Sigmoid colon (tissue), 7 donors: ENCODE results near the gene TMF1. TPM values are rescaled to one million over a fixed set of nuclear protein-coding genes. Genes with fewer than 3 reads are reported as not detected.

Experiments used
- DNase-seq: peaks from one replicate; pipeline ENCODE4 v3.0.0-alpha.2; 2019
- H3K27ac ChIP-seq, 4 donors: fragments of 200-600 bp; sonication (generic); one replicate each; pipeline ENCODE4 v1.5.1; 2016 to 2019; ENCODE audit warnings: mild to moderate bottlenecking in 1 of 4
- H3K27me3 ChIP-seq, 3 donors: fragments of 200-600 bp; sonication (generic); one replicate each; pipeline ENCODE4 v1.5.1; 2019; ENCODE audit warnings: mild to moderate bottlenecking in 1 of 3
- H3K36me3 ChIP-seq, 4 donors: fragments of 200-600 bp; sonication (generic); one replicate each; pipeline ENCODE4 v1.5.1; 2016 to 2019
- H3K4me1 ChIP-seq, 4 donors: fragments of 200-600 bp; sonication (generic); one replicate each; pipeline ENCODE4 v1.5.1; 2017 to 2019
- H3K4me3 ChIP-seq, 4 donors: fragments of 200-600 bp; sonication (generic); one replicate each; pipeline ENCODE4 v1.5.1; 2017 to 2019; ENCODE audit warnings: mild to moderate bottlenecking in 2 of 4, moderate library complexity in 1 of 4
- H3K9me3 ChIP-seq, 4 donors: fragments of 200-600 bp in 3 of 4; sonication (generic) in 3 of 4; one replicate each; pipeline versions ENCODE4 v1.5.1 to v1.6.1; 2013 to 2019
- EP300 ChIP-seq, 4 donors: sonication (generic); formaldehyde crosslinking; IDR thresholded peaks; one replicate each; pipeline ENCODE4 v1.6.1; 2017; ENCODE audit warnings: antibody characterized with exemption in 4 of 4
- POLR2A ChIP-seq, 2 donors: fragments of 450-650 bp; IDR thresholded peaks; one replicate each; pipeline ENCODE4 v1.6.1; 2016; ENCODE audit warnings: antibody characterized with exemption in 2 of 2, mild to moderate bottlenecking in 2 of 2, moderate library complexity in 2 of 2
- POLR2AphosphoS5 ChIP-seq, 4 donors: sonication (generic); formaldehyde crosslinking; IDR thresholded peaks; one replicate each; pipeline ENCODE4 v1.6.1; 2017; ENCODE audit warnings: antibody characterized with exemption in 4 of 4
- WGBS, 2 donors: extraction: QIAGEN DNeasy Blood & Tissue Kit; methylation state at CpG; one replicate each; pipeline ENCODE4 v1.1.7; 2013; 5-methylcytosine and 5-hydroxymethylcytosine counted together
- intact Hi-C: fragments of 100-400 bp; cut with DNase I; formaldehyde crosslinking; loops from one replicate; pipeline ENCODE4 v1.15.1; 2023
- polyA plus RNA-seq, 3 donors: library from polyadenylated mRNA; stranded (reverse); fragments of 200-250 nt; gene quantifications; one replicate each; pipeline ENCODE4 v1.2.3, GENCODE V29; 2013
- total RNA-seq, 4 donors: library from RNA; depleted of rRNA; stranded (reverse); fragments of >200 nt; gene quantifications; one replicate each; pipeline ENCODE4 v1.1.0, GENCODE V29; 2016
- TF ChIP-seq, protein P1 (sequence below), 4 experiments: fragments of 450-650 bp in 3 of 4; fragments of 200-600 bp in 1 of 4; IDR thresholded peaks; one replicate each; pipeline ENCODE4 v1.5.1; 2016 to 2019; ENCODE audit warnings: antibody characterized with exemption in 4 of 4, mild to moderate bottlenecking in 3 of 4, moderate library complexity in 2 of 4
- donor health status: healthy with polysubstance abuse.
- donor health status: Bipolar disorder and iron deficiency.
- donor health status: healthy.

TMF1 gene
- total and polyA plus RNA-seq, 7 donors: 9.9 to 32.8 (median 26.9) TPM

DNA sequence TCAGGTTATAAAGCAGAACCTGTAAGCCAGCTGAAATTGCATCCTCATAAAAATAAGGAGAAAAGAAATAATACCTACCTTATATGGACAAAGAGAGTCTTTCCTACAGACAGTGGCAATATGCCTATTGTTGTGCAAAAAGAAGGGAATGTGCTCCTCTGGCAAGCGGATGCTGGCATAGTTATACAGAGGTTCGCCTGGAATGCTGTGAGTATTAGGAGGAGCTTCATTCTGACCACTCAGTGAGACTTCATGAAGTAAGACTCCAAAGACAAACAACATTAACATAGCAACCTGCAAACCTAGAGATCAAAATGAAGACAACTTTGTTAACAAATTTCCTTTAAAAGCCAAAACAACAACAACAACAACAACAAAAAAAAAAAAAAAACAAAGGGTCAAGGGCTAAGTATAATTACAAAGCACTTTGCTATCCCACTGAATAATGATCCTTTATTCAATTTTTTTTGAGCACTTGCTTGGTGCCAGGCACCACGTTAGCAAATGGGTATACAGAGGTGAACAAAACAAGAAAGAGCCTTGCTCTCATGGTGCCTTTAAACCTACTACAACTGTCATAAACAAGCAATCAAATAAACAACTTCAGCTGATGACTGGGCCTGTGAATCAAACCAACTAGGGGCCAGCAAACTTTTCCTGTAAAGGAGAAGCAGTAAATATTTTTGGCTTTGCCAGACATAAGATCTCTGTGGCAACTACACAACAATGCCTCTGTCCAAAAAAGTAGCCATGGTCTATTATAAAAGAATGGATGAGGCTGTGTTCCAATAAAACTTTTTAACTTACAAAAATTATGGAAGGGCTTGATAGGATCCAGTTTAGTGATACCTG lies 42.3 kb downstream of the TMF1 start:
- peaks cover 0 to 64% (median 51%) of the 10 kb centered on the region in 4 donors for H3K4me1 ChIP-seq
- WGBS, 2 donors: 79 to 85% methylated on average over 3 of the region's 3 CpGs

DNA sequence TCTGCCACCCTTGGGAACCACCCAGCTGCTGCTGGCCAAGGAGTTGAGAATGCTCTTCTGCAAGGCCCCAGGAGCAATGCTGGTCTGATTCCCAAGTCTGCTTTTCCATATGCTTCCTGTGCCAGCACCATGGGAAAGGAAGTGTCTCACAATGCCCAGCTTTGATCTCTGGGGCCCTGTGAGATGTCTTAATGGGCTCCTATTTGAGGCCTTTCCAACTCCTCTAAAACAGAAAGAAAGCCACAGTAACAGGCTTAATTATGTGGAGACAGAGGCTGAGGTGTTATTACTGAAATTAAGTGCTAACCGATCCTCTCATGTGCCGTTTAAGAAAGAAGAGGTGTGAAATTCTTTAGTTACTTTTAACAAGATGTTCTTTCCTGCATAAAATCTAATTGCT lies 43.2 kb downstream of the TMF1 start:
- H3K27me3 ChIP-seq: no peaks in the 10 kb centered on the region
- no peak overlapping the region for H3K4me3 ChIP-seq
- peak overlapping the region; percentile 17 to 99 (median 99) for H3K27ac ChIP-seq
- 82 to 84% methylated on average over 2 of the region's 2 CpGs for WGBS, 2 donors
- H3K9me3 ChIP-seq: no peaks in the 10 kb centered on the region
- TF ChIP-seq, protein P1, sequence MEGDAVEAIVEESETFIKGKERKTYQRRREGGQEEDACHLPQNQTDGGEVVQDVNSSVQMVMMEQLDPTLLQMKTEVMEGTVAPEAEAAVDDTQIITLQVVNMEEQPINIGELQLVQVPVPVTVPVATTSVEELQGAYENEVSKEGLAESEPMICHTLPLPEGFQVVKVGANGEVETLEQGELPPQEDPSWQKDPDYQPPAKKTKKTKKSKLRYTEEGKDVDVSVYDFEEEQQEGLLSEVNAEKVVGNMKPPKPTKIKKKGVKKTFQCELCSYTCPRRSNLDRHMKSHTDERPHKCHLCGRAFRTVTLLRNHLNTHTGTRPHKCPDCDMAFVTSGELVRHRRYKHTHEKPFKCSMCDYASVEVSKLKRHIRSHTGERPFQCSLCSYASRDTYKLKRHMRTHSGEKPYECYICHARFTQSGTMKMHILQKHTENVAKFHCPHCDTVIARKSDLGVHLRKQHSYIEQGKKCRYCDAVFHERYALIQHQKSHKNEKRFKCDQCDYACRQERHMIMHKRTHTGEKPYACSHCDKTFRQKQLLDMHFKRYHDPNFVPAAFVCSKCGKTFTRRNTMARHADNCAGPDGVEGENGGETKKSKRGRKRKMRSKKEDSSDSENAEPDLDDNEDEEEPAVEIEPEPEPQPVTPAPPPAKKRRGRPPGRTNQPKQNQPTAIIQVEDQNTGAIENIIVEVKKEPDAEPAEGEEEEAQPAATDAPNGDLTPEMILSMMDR (IDR thresholded peaks at IDR 0.05): no peak
- TF ChIP-seq POLR2AphosphoS5 (IDR thresholded peaks at IDR 0.05) (no peak), POLR2A (IDR thresholded peaks at IDR 0.05) (no peak), EP300 (IDR thresholded peaks at IDR 0.05) (no peak)
- peaks cover 0 to 56% (median 43%) of the 10 kb centered on the region in 4 donors for H3K4me1 ChIP-seq
- H3K36me3 ChIP-seq: peaks cover 3 to 52% (median 9%) of the 10 kb centered on the region in 4 donors
- DNase-seq: no peak
- intact Hi-C loops: no loop called here

More for the DNA sequence above, 42.3 kb downstream of the TMF1 start:
- TF ChIP-seq POLR2A (IDR thresholded peaks at IDR 0.05) (no peak), POLR2AphosphoS5 (IDR thresholded peaks at IDR 0.05) (peak in 1 of 4 donors; percentile 7)
- no peak for DNase-seq
- Histone ChIP-seq H3K4me3 (no peak overlapping the region), H3K36me3 (peaks cover 3 to 44% (median 6%) of the 10 kb centered on the region in 4 donors), H3K9me3 (no peaks in the 10 kb centered on the region), H3K27me3 (no peaks in the 10 kb centered on the region), H3K27ac (peak overlapping the region; percentile 17 to 99 (median 99))
- intact Hi-C loops: no loop called here

- peaks cover 3 to 82% (median 24%) of the 10 kb centered on the region in 4 donors for H3K36me3 ChIP-seq
These were observed 46.2 kb downstream of the TMF1 start for GRCh38 chr3:69005791-69006482.

DNA sequence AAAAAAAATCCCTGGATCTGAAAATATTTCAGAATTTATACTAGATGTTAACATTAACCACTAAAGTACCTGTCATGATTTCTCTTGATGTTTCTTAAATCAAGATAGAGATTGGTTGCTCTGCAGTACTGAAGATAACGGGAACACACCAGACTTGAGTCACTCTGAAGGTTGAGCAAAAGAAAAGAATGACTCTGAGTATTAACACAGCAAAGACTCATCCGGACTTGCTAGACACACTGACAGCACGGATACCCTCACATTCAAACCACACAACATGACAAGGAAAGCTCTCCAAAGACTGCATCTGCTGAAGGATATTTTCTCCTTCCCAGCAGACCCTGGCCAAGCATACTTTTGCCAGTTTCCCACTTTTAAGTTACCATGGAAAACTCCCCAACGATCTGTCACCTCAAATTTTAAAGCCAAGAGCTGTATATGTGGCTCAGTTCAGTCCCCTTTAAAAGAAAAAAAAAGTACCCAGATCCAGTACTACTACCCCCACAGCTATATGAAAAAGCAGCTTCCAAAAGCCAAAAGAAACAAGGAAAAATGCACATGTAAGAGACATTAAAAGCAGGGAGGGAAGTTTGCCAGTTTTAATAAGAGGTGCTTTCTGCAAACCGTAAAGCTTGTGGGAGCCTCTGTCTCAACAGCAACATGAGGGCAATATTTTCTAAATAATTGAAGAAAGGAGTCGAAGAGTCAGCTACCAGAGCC lies 46.9 kb downstream of the TMF1 start:
- DNase-seq: no peak
- H3K4me3 ChIP-seq: no peak overlapping the region
- no peaks in the 10 kb centered on the region for H3K9me3 ChIP-seq
- 91 to 94% methylated on average over 6 of the region's 6 CpGs for WGBS, 2 donors
- intact Hi-C loops: no loop called here
- TF ChIP-seq POLR2AphosphoS5 (IDR thresholded peaks at IDR 0.05): no peak
- TF ChIP-seq EP300 (IDR thresholded peaks at IDR 0.05): no peak
- TF ChIP-seq, protein P1 (IDR thresholded peaks at IDR 0.05): no peak
- no peak for TF ChIP-seq POLR2A (IDR thresholded peaks at IDR 0.05)
- H3K27me3 ChIP-seq: no peaks in the 10 kb centered on the region
- peaks cover 0 to 34% (median 22%) of the 10 kb centered on the region in 4 donors for H3K4me1 ChIP-seq
- peak overlapping the region in 2 of 4 donors; percentile 2 to 11 for H3K27ac ChIP-seq
- peaks cover 3 to 84% (median 24%) of the 10 kb centered on the region in 4 donors for H3K36me3 ChIP-seq

More at GRCh38 chr3:69005791-69006482, 46.2 kb downstream of the TMF1 start:
- no peaks in the 10 kb centered on the region for H3K9me3 ChIP-seq
- peaks cover 0 to 41% (median 29%) of the 10 kb centered on the region in 4 donors for H3K4me1 ChIP-seq
- H3K27ac ChIP-seq: peak overlapping the region in 1 of 4 donors; percentile 11
- no peaks in the 10 kb centered on the region for H3K27me3 ChIP-seq
- no peak for TF ChIP-seq POLR2A (IDR thresholded peaks at IDR 0.05)
- no peak for TF ChIP-seq POLR2AphosphoS5 (IDR thresholded peaks at IDR 0.05)
- TF ChIP-seq EP300 (IDR thresholded peaks at IDR 0.05): no peak
- TF ChIP-seq, protein P1 (IDR thresholded peaks at IDR 0.05): no peak
- intact Hi-C loops: no loop called here
- 92 to 96% methylated on average over 5 of the region's 5 CpGs for WGBS, 2 donors
- no peak overlapping the region for H3K4me3 ChIP-seq
- DNase-seq: no peak
